ENCODE data around the gene TMEM63A. TPM values are rescaled to one million over a fixed set of nuclear protein-coding genes. Genes with fewer than 3 reads are reported as not detected.
A peak's percentile ranks its signal among the peaks of the same experiment; 100 is the strongest.
"Not testable (repeated sequence)": the region's sequence is repeated elsewhere in the genome, so short reads cannot be mapped to it uniquely, and the experiment has no call there.

TMEM63A gene
- total and polyA plus RNA-seq, 2 experiments from 2014 or later, result 11.9 to 13.5 TPM

DNA sequence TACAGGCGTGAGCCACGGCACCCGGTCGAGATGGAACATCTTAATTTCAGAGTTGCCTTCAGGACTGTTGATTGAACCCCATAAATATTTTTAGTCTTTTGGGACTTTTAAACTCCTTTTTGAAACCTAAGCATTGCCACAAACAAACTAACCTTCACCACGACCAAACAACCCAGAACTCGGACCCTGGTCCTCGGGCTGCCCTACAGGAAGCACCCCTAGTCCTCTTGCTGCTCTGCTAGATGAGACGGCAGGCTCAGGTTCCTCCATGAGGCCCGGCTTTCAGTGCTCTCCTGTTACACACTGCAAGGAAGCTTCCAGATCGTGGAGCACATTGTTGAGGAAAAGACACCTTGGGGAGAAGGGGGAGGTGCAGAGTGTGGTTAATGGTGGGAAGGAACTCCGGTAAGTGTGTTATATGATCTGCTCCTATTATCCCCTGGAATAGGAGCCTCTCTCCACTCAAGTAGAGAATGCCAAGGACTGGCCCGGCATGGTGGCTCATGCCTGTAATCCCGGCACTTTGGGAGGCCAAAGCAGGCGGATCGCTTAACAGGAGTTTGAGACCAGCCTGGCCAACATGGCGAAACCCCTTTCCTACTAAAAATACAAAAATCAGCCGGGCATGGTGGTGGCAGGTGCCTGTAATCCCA, 66.5 kb downstream of the TMEM63A start:
- 90 to 91% methylated on average over 17 of the region's 17 CpGs for WGBS, 2 experiments (ENCODE audit: low coverage in 1 of 2, low lambda C conversion rate in 2 of 2, missing lambda C conversion rate in 2 of 2)
- Histone ChIP-seq H3K27me3 (replicated peaks; ENCODE audit: insufficient read depth) (no peaks in the 10 kb centered on the region), H2AFZ (no peak overlapping the region), H3K9me3 (ENCODE audit: low read depth) (no peaks in the 10 kb centered on the region), H3K4me2 (ENCODE audit: unreplicated experiment) (no peak overlapping the region), H3K4me1 (ENCODE audit: insufficient read depth) (peaks cover 53% of the 10 kb centered on the region), H3F3A (ENCODE audit: insufficient read depth) (peaks cover 32% of the 10 kb centered on the region), H3K36me3 (ENCODE audit: low read depth) (no peaks in the 10 kb centered on the region), H3K79me2 (ENCODE audit: insufficient read depth) (no peaks in the 10 kb centered on the region), H3K4me3 (no peak overlapping the region), H4K20me1 (ENCODE audit: insufficient read depth) (no peaks in the 10 kb centered on the region), H3K9me2 (ENCODE audit: insufficient read depth) (no peaks in the 10 kb centered on the region), H3K9ac (no peak overlapping the region), H3K27ac (no peak overlapping the region)
- no peak for TF ChIP-seq EZH2 (IDR thresholded peaks at IDR 0.05; ENCODE audit: insufficient read depth, poor library complexity, severe bottlenecking)
- TF ChIP-seq EZH2phosphoT487 (IDR thresholded peaks at IDR 0.05; ENCODE audit: insufficient read depth, low read depth), result no peak
- in situ Hi-C loops (cut with MboI), result no loop called here
- DNase-seq, result no peak

GRCh38 chr1:225815090-225815489, 67.1 kb downstream of the TMEM63A start:
- H3K9ac ChIP-seq; H3K79me2 ChIP-seq (ENCODE audit: insufficient read depth); H3K36me3 ChIP-seq (ENCODE audit: low read depth); H3K4me3 ChIP-seq; in situ Hi-C loops (cut with MboI); H2AFZ ChIP-seq; H3K4me2 ChIP-seq (ENCODE audit: unreplicated experiment); H3K9me2 ChIP-seq (ENCODE audit: insufficient read depth); H4K20me1 ChIP-seq (ENCODE audit: insufficient read depth); H3K27me3 ChIP-seq (replicated peaks; ENCODE audit: insufficient read depth); DNase-seq; H3K27ac ChIP-seq; H3K9me3 ChIP-seq (ENCODE audit: low read depth): not testable (repeated sequence)
- WGBS, 2 experiments (ENCODE audit: low coverage in 1 of 2, low lambda C conversion rate in 2 of 2, missing lambda C conversion rate in 2 of 2), result 98 to 99% methylated on average over 7 of the region's 7 CpGs
- Histone ChIP-seq H3F3A (ENCODE audit: insufficient read depth) (peaks cover 32% of the 10 kb centered on the region), H3K4me1 (ENCODE audit: insufficient read depth) (peaks cover 54% of the 10 kb centered on the region)

- no peaks in the 10 kb centered on the region for H3K27me3 ChIP-seq (replicated peaks; ENCODE audit: insufficient read depth)
- no peaks in the 10 kb centered on the region for H3K79me2 ChIP-seq (ENCODE audit: insufficient read depth)
- H3K4me3 ChIP-seq, result no peak overlapping the region
- H2AFZ ChIP-seq, result no peak overlapping the region
- WGBS, 2 experiments (ENCODE audit: low coverage in 1 of 2, low lambda C conversion rate in 2 of 2, missing lambda C conversion rate in 2 of 2), result 66 to 70% methylated on average over 7 of the region's 7 CpGs
- no peak for DNase-seq
- H3K9me3 ChIP-seq (ENCODE audit: low read depth), result no peaks in the 10 kb centered on the region
- H4K20me1 ChIP-seq (ENCODE audit: insufficient read depth), result no peaks in the 10 kb centered on the region
- in situ Hi-C loops (cut with MboI), result no loop called here
- H3K4me1 ChIP-seq (ENCODE audit: insufficient read depth), result peaks cover 54% of the 10 kb centered on the region
- H3K9ac ChIP-seq, result 0 out of 2 replicates have a peak overlapping the region, but pooled peaks have one; percentile 52
- H3K27ac ChIP-seq, result peak overlapping the region; percentile 63
- no peaks in the 10 kb centered on the region for H3K9me2 ChIP-seq (ENCODE audit: insufficient read depth)
- H3F3A ChIP-seq (ENCODE audit: insufficient read depth), result peaks cover 35% of the 10 kb centered on the region
- H3K36me3 ChIP-seq (ENCODE audit: low read depth), result no peaks in the 10 kb centered on the region
- H3K4me2 ChIP-seq (ENCODE audit: unreplicated experiment), result no peak overlapping the region
- TF ChIP-seq EZH2 (IDR thresholded peaks at IDR 0.05; ENCODE audit: insufficient read depth, poor library complexity, severe bottlenecking), result no peak
- TF ChIP-seq EZH2phosphoT487 (IDR thresholded peaks at IDR 0.05; ENCODE audit: insufficient read depth, low read depth), result no peak
Observed at GRCh38 chr1:225814381-225814780, 67.8 kb downstream of the TMEM63A start.

- H3K27ac ChIP-seq, result peak overlapping the region; percentile 63
- in situ Hi-C loops (cut with MboI), result no loop called here
- peaks cover 37% of the 10 kb centered on the region for H3F3A ChIP-seq (ENCODE audit: insufficient read depth)
- no peaks in the 10 kb centered on the region for H3K9me3 ChIP-seq (ENCODE audit: low read depth)
- peak overlapping the region; percentile 79 for H2AFZ ChIP-seq
- H3K4me3 ChIP-seq, result peak overlapping the region; percentile 24; the same call in 1 of the 2 replicates
- H3K36me3 ChIP-seq (ENCODE audit: low read depth), result no peaks in the 10 kb centered on the region
- no peaks in the 10 kb centered on the region for H4K20me1 ChIP-seq (ENCODE audit: insufficient read depth)
- peaks cover 54% of the 10 kb centered on the region for H3K4me1 ChIP-seq (ENCODE audit: insufficient read depth)
- H3K79me2 ChIP-seq (ENCODE audit: insufficient read depth), result no peaks in the 10 kb centered on the region
- H3K9ac ChIP-seq, result peak overlapping the region; percentile 52
- 5 to 7% methylated on average over 10 of the region's 10 CpGs for WGBS, 2 experiments (ENCODE audit: low coverage in 1 of 2, low lambda C conversion rate in 2 of 2, missing lambda C conversion rate in 2 of 2)
- no peaks in the 10 kb centered on the region for H3K27me3 ChIP-seq (replicated peaks; ENCODE audit: insufficient read depth)
- no peaks in the 10 kb centered on the region for H3K9me2 ChIP-seq (ENCODE audit: insufficient read depth)
- TF ChIP-seq EZH2phosphoT487 (IDR thresholded peaks at IDR 0.05; ENCODE audit: insufficient read depth, low read depth) (no peak), EZH2 (IDR thresholded peaks at IDR 0.05; ENCODE audit: insufficient read depth, poor library complexity, severe bottlenecking) (no peak)
- H3K4me2 ChIP-seq (ENCODE audit: unreplicated experiment), result peak overlapping the region; percentile 43
- DNase-seq, result peak; percentile 82
Observed at GRCh38 chr1:225813214-225813964, 68.8 kb downstream of the TMEM63A start.
